Neural crest cell (in vitro differentiated cells): ENCODE measurements around the gene SLC6A6. TPM values are rescaled to one million over a fixed set of nuclear protein-coding genes. Genes with fewer than 3 reads are reported as not detected.

Experiments
- DNase-seq: peaks from one replicate; pipeline ENCODE4 v3.0.0; 2021; ENCODE audit warnings: low read depth, mixed read lengths, low spot score
- H3K27ac Mint-ChIP-seq: one replicate; pipeline ENCODE4 v1.8.0; 2021; ENCODE audit warnings: mild to moderate bottlenecking, mixed read lengths; ENCODE audit not compliant: unreplicated experiment
- H3K27me3 Mint-ChIP-seq: 2 replicates; pipeline ENCODE4 v1.8.0; 2021; ENCODE audit warnings: low read depth, mild to moderate bottlenecking, mixed read lengths
- H3K36me3 Mint-ChIP-seq: 2 replicates; pipeline ENCODE4 v1.8.0; 2021; ENCODE audit warnings: low read depth, mild to moderate bottlenecking, mixed read lengths
- H3K4me1 Mint-ChIP-seq: 2 replicates; pipeline ENCODE4 v1.8.0; 2021; ENCODE audit warnings: mixed read lengths
- H3K4me3 Mint-ChIP-seq: one replicate; pipeline ENCODE4 v1.8.0; 2021; ENCODE audit warnings: mild to moderate bottlenecking, mixed read lengths
- H3K9me3 Mint-ChIP-seq: 2 replicates; pipeline ENCODE4 v1.8.0; 2021; ENCODE audit warnings: mixed read lengths
- CTCF ChIP-seq: fragments of 200-600 bp; sonication (generic); conservative IDR thresholded peaks from 2 replicates; pipeline ENCODE4 v1.5.0; 2021; ENCODE audit warnings: antibody characterized with exemption, mild to moderate bottlenecking
- total RNA-seq: library from RNA; stranded (reverse); gene quantifications from 2 replicates; pipeline ENCODE4 v1.2.1, GENCODE V29; 2021

Gene SLC6A6
- total RNA-seq, 1 donor from 2014 or later = 33.8 TPM

- peaks cover 46% of the 10 kb centered on the region for H3K36me3 Mint-ChIP-seq
Observed at GRCh38 chr3:14450506-14450905, 48.1 kb downstream of the SLC6A6 start.

GRCh38 chr3:14450922-14451606 lies 48.7 kb downstream of the SLC6A6 start:
- peaks cover 4% of the 10 kb centered on the region for H3K9me3 Mint-ChIP-seq
- H3K27me3 Mint-ChIP-seq = no peaks in the 10 kb centered on the region
- H3K36me3 Mint-ChIP-seq = peaks cover 40% of the 10 kb centered on the region

More at GRCh38 chr3:14450506-14450905, 48.1 kb downstream of the SLC6A6 start:
- H3K27me3 Mint-ChIP-seq = no peaks in the 10 kb centered on the region
- no peak overlapping the region for H3K4me3 Mint-ChIP-seq
- TF ChIP-seq CTCF = no peak
- H3K9me3 Mint-ChIP-seq = peaks cover 4% of the 10 kb centered on the region
- peaks cover 31% of the 10 kb centered on the region for H3K4me1 Mint-ChIP-seq
- H3K27ac Mint-ChIP-seq = no peak overlapping the region
- DNase-seq = no peak

GRCh38 chr3:14451844-14452739 lies 49.7 kb downstream of the SLC6A6 start:
- H3K4me1 Mint-ChIP-seq = peaks cover 31% of the 10 kb centered on the region
- H3K9me3 Mint-ChIP-seq = peaks cover 2% of the 10 kb centered on the region
- H3K4me3 Mint-ChIP-seq = no peak overlapping the region
- peaks cover 32% of the 10 kb centered on the region for H3K36me3 Mint-ChIP-seq
- no peak for TF ChIP-seq CTCF
- H3K27ac Mint-ChIP-seq = peak overlapping the region; percentile 78
- DNase-seq = no peak
- no peaks in the 10 kb centered on the region for H3K27me3 Mint-ChIP-seq

More at GRCh38 chr3:14450922-14451606, 48.7 kb downstream of the SLC6A6 start:
- no peak for TF ChIP-seq CTCF
- Mint-ChIP-seq H3K4me1 (peaks cover 31% of the 10 kb centered on the region), H3K4me3 (no peak overlapping the region), H3K27ac (no peak overlapping the region)
- DNase-seq = no peak

GRCh38 chr3:14452740-14453710 lies 50.6 kb downstream of the SLC6A6 start:
- Mint-ChIP-seq H3K9me3 (peaks cover 2% of the 10 kb centered on the region), H3K36me3 (peaks cover 23% of the 10 kb centered on the region), H3K27me3 (no peaks in the 10 kb centered on the region), H3K4me1 (peaks cover 36% of the 10 kb centered on the region), H3K4me3 (no peak overlapping the region), H3K27ac (peak overlapping the region; percentile 78)
- TF ChIP-seq CTCF = no peak
- no peak for DNase-seq
